Measurements from ENCODE around the gene IBSP. TPM values are rescaled to one million over a fixed set of nuclear protein-coding genes. Genes with fewer than 3 reads are reported as not detected.

IBSP gene
- total and polyA plus RNA-seq, 10 donors, result not detected

GRCh38 chr4:87824352-87824751, 25.0 kb downstream of the IBSP start:
- intact Hi-C loops (cut with DNase I; ENCODE audit: low total_unique reads), result no loop called here
- 63 to 91% (median 76%) methylated on average over 1 of the region's 1 CpG for WGBS, 5 donors

GRCh38 chr4:87832669-87833068, 33.3 kb downstream of the IBSP start, which contains the start of gene MEPE:
MEPE (plus strand) TSS chr4:87832969; CDS start chr4:87834715, 1,746 bp downstream.
- no peak for TF ChIP-seq POLR2A (IDR thresholded peaks at IDR 0.05)
- TF ChIP-seq POLR2AphosphoS5 (IDR thresholded peaks at IDR 0.05), result no peak
- H3K4me1 ChIP-seq, result no peaks in the 10 kb centered on the region
- no peaks in the 10 kb centered on the region for H3K9me3 ChIP-seq
- H3K36me3 ChIP-seq, result no peaks in the 10 kb centered on the region
- no peak for DNase-seq
- no peak within 1 kb of the TSS for H3K27ac ChIP-seq
- WGBS, 5 donors, result 80 to 98% (median 95%) methylated on average over 2 of the region's 2 CpGs
- intact Hi-C loops (cut with DNase I; ENCODE audit: low total_unique reads), result no loop called here
- no peak within 1 kb of the TSS for H3K4me3 ChIP-seq
- no peaks in the 10 kb centered on the region for H3K27me3 ChIP-seq (replicated peaks in 1 of 7)

More at GRCh38 chr4:87824352-87824751, 25.0 kb downstream of the IBSP start:
- Histone ChIP-seq H3K4me1 (no peaks in the 10 kb centered on the region), H3K4me3 (no peak overlapping the region), H3K9me3 (no peaks in the 10 kb centered on the region), H3K27me3 (replicated peaks in 1 of 7) (no peaks in the 10 kb centered on the region), H3K27ac (no peak overlapping the region), H3K36me3 (no peaks in the 10 kb centered on the region)
- TF ChIP-seq POLR2A (IDR thresholded peaks at IDR 0.05) (no peak), CTCF (IDR thresholded peaks at IDR 0.05 in 8 of 11, conservative IDR thresholded peaks at IDR 0.05 in 3 of 11) (no peak), POLR2AphosphoS5 (IDR thresholded peaks at IDR 0.05) (no peak)
- no peak for DNase-seq

- Histone ChIP-seq H3K27me3 (replicated peaks in 1 of 7) (no peaks in the 10 kb centered on the region), H3K36me3 (no peaks in the 10 kb centered on the region), H3K4me1 (no peaks in the 10 kb centered on the region), H3K9me3 (no peaks in the 10 kb centered on the region), H3K27ac (no peak overlapping the region), H3K4me3 (no peak overlapping the region)
- TF ChIP-seq POLR2AphosphoS5 (IDR thresholded peaks at IDR 0.05) (no peak), POLR2A (IDR thresholded peaks at IDR 0.05) (no peak), CTCF (IDR thresholded peaks at IDR 0.05 in 8 of 11, conservative IDR thresholded peaks at IDR 0.05 in 3 of 11) (no peak)
- intact Hi-C loops (cut with DNase I; ENCODE audit: low total_unique reads), result no loop called here
- DNase-seq, result no peak
- 81 to 92% (median 88%) methylated on average over 2 of the region's 2 CpGs for WGBS, 5 donors
Measured at GRCh38 chr4:87834401-87834800, 35.0 kb downstream of the IBSP start.

GRCh38 chr4:87835197-87835596, 35.8 kb downstream of the IBSP start:
- Histone ChIP-seq H3K9me3 (no peaks in the 10 kb centered on the region), H3K4me1 (no peaks in the 10 kb centered on the region), H3K4me3 (no peak overlapping the region), H3K27me3 (replicated peaks in 1 of 7) (no peaks in the 10 kb centered on the region), H3K27ac (no peak overlapping the region), H3K36me3 (no peaks in the 10 kb centered on the region)
- TF ChIP-seq POLR2AphosphoS5 (IDR thresholded peaks at IDR 0.05) (no peak), POLR2A (IDR thresholded peaks at IDR 0.05) (no peak), CTCF (IDR thresholded peaks at IDR 0.05 in 8 of 11, conservative IDR thresholded peaks at IDR 0.05 in 3 of 11) (no peak)
- intact Hi-C loops (cut with DNase I; ENCODE audit: low total_unique reads), result no loop called here
- WGBS, 5 donors, result 76 to 84% (median 79%) methylated on average over 2 of the region's 2 CpGs
- DNase-seq, result no peak

GRCh38 chr4:87835743-87836142, 36.4 kb downstream of the IBSP start:
- Histone ChIP-seq H3K36me3 (no peaks in the 10 kb centered on the region), H3K27ac (no peak overlapping the region), H3K4me1 (no peaks in the 10 kb centered on the region), H3K9me3 (no peaks in the 10 kb centered on the region), H3K27me3 (replicated peaks in 1 of 7) (no peaks in the 10 kb centered on the region), H3K4me3 (no peak overlapping the region)
- 86 to 98% (median 93%) methylated on average over 2 of the region's 2 CpGs for WGBS, 5 donors
- TF ChIP-seq POLR2AphosphoS5 (IDR thresholded peaks at IDR 0.05), result no peak
- no peak for TF ChIP-seq POLR2A (IDR thresholded peaks at IDR 0.05)
- no peak for TF ChIP-seq CTCF (IDR thresholded peaks at IDR 0.05 in 8 of 11, conservative IDR thresholded peaks at IDR 0.05 in 3 of 11)
- intact Hi-C loops (cut with DNase I; ENCODE audit: low total_unique reads), result no loop called here
- DNase-seq, result no peak
